ENCODE data around the gene ATP6V0E1. TPM values are rescaled to one million over a fixed set of nuclear protein-coding genes. Genes with fewer than 3 reads are reported as not detected.

The ATP6V0E1 gene
- polyA plus RNA-seq, 1 donor from 2014 or later: 53.0 TPM

- peaks cover 4% of the 10 kb centered on the region for H4K20me1 ChIP-seq (ENCODE audit: insufficient read depth)
- TF ChIP-seq EP300 (conservative IDR thresholded peaks at IDR 0.05; ENCODE audit: poor library complexity, severe bottlenecking) (no peak), SMC3 (conservative IDR thresholded peaks at IDR 0.05; ENCODE audit: poor library complexity) (no peak), REST (IDR thresholded peaks at IDR 0.05; ENCODE audit: borderline replicate concordance) (no peak), CTCF (IDR thresholded peaks at IDR 0.05; ENCODE audit: poor library complexity, severe bottlenecking) (no peak), TAF1 (IDR thresholded peaks at IDR 0.05; ENCODE audit: low read depth) (no peak), MXI1 (conservative IDR thresholded peaks at IDR 0.05; ENCODE audit: poor library complexity, severe bottlenecking) (no peak), POLR2AphosphoS5 (IDR thresholded peaks at IDR 0.05) (no peak), EZH2 (IDR thresholded peaks at IDR 0.05; ENCODE audit: borderline replicate concordance, insufficient read depth, low read length, poor library complexity, severe bottlenecking) (no peak), RAD21 (conservative IDR thresholded peaks at IDR 0.05) (no peak)
- no peaks in the 10 kb centered on the region for H3F3A ChIP-seq (ENCODE audit: insufficient read depth, low read length, poor library complexity, severe bottlenecking)
Measured at GRCh38 chr5:173001229-173001841, 17.8 kb downstream of the ATP6V0E1 start.

DNA sequence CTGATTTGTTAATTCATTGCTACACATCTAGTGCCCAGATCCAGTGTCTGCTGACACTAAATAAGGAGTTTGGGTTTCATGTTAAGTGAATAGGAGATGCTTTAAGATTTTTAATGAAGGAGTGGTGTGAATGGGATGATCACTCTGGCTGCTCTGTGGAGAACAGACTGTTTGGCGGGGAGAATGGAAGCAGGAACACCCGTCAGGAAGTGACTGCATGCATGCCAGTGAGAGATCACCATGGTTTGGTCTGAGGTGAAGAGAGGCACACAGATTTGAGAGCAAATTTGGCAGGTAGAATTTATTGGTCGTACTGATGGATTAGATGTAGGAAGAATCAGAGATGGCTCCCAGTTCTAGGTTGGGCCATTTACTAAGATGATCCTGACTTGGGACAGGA is 19.8 kb downstream of the ATP6V0E1 start:
- Histone ChIP-seq H3K9me3 (ENCODE audit: low read length) (no peaks in the 10 kb centered on the region), H3K27me3 (ENCODE audit: insufficient read depth, low read depth, low read length) (no peaks in the 10 kb centered on the region), H3K4me2 (ENCODE audit: low read length) (no peak overlapping the region), H3K36me3 (ENCODE audit: insufficient read depth, low read length) (no peaks in the 10 kb centered on the region), H2AFZ (ENCODE audit: low read depth, low read length) (no peak overlapping the region), H3K27ac (ENCODE audit: low read length) (no peak overlapping the region), H3K4me3 (ENCODE audit: low read length) (no peak overlapping the region), H3F3A (ENCODE audit: insufficient read depth, low read length, poor library complexity, severe bottlenecking) (no peaks in the 10 kb centered on the region), H3K79me2 (replicated peaks; ENCODE audit: insufficient read depth, low read length) (peaks cover 40% of the 10 kb centered on the region), H3K9ac (ENCODE audit: low read length) (no peak overlapping the region), H3K9me2 (ENCODE audit: insufficient read depth, low read length) (no peaks in the 10 kb centered on the region), H4K20me1 (ENCODE audit: insufficient read depth) (peaks cover 4% of the 10 kb centered on the region)
- TF ChIP-seq SMC3 (conservative IDR thresholded peaks at IDR 0.05; ENCODE audit: poor library complexity): no peak
- TF ChIP-seq RAD21 (conservative IDR thresholded peaks at IDR 0.05): no peak
- TF ChIP-seq EP300 (conservative IDR thresholded peaks at IDR 0.05; ENCODE audit: poor library complexity, severe bottlenecking): no peak
- no peak for TF ChIP-seq MXI1 (conservative IDR thresholded peaks at IDR 0.05; ENCODE audit: poor library complexity, severe bottlenecking)
- no peak for TF ChIP-seq CTCF (IDR thresholded peaks at IDR 0.05; ENCODE audit: poor library complexity, severe bottlenecking)
- TF ChIP-seq TAF1 (IDR thresholded peaks at IDR 0.05; ENCODE audit: low read depth): no peak
- TF ChIP-seq EZH2 (IDR thresholded peaks at IDR 0.05; ENCODE audit: borderline replicate concordance, insufficient read depth, low read length, poor library complexity, severe bottlenecking): no peak
- TF ChIP-seq POLR2AphosphoS5 (IDR thresholded peaks at IDR 0.05): no peak
- TF ChIP-seq REST (IDR thresholded peaks at IDR 0.05; ENCODE audit: borderline replicate concordance): no peak

More at GRCh38 chr5:173001229-173001841, 17.8 kb downstream of the ATP6V0E1 start:
- H3K4me2 ChIP-seq (ENCODE audit: low read length): no peak overlapping the region
- peaks cover 34% of the 10 kb centered on the region for H3K79me2 ChIP-seq (replicated peaks; ENCODE audit: insufficient read depth, low read length)
- no peak overlapping the region for H3K27ac ChIP-seq (ENCODE audit: low read length)
- no peaks in the 10 kb centered on the region for H3K9me2 ChIP-seq (ENCODE audit: insufficient read depth, low read length)
- H2AFZ ChIP-seq (ENCODE audit: low read depth, low read length): no peak overlapping the region
- H3K9me3 ChIP-seq (ENCODE audit: low read length): no peaks in the 10 kb centered on the region
- H3K27me3 ChIP-seq (ENCODE audit: insufficient read depth, low read depth, low read length): no peaks in the 10 kb centered on the region
- H3K36me3 ChIP-seq (ENCODE audit: insufficient read depth, low read length): no peaks in the 10 kb centered on the region
- no peak overlapping the region for H3K9ac ChIP-seq (ENCODE audit: low read length)
- H3K4me3 ChIP-seq (ENCODE audit: low read length): no peak overlapping the region
